HepG2 (cell line): ENCODE results near the gene CRYBA2. TPM values are rescaled to one million over a fixed set of nuclear protein-coding genes. Genes with fewer than 3 reads are reported as not detected.

ENCODE experiments used
- AGO1 ChIP-seq: fragments of 200-400 bp; formaldehyde crosslinking; IDR thresholded peaks from 2 replicates; pipeline ENCODE4 v1.6.1; 2017; ENCODE audit warnings: mild to moderate bottlenecking, low read depth, low read length, moderate library complexity; ENCODE audit not compliant: poor library complexity, severe bottlenecking
- CHCHD3 ChIP-seq: sonication (generic); formaldehyde crosslinking; IDR thresholded peaks from 2 replicates; pipeline ENCODE4 v1.8.0; 2022; ENCODE audit warnings: mild to moderate bottlenecking, missing genetic modification reagents, moderate library complexity
- FOXO1 ChIP-seq: sonication (generic); formaldehyde crosslinking; IDR thresholded peaks from 2 replicates; pipeline ENCODE4 v1.4.0; 2020; ENCODE audit warnings: missing genetic modification reagents
- NONO ChIP-seq, 2 experiments: fragments of 450-650 bp in 1 of 2; sonication (generic) in 1 of 2; formaldehyde crosslinking in 1 of 2; IDR thresholded peaks in 1 of 2; conservative IDR thresholded peaks in 1 of 2; 2 replicates each; pipeline versions ENCODE4 v1.6.1 to v1.8.0; 2017 to 2022; ENCODE audit warnings: mild to moderate bottlenecking in 1 of 2, missing genetic modification reagents in 1 of 2, moderate library complexity in 1 of 2
- RXRA ChIP-seq: sonication (generic); formaldehyde crosslinking; IDR thresholded peaks from 2 replicates; pipeline ENCODE4 v1.5.1; 2020; ENCODE audit warnings: missing genetic modification reagents
- SIX4 ChIP-seq: sonication (generic); formaldehyde crosslinking; IDR thresholded peaks from 2 replicates; pipeline ENCODE4 v1.4.0; 2020; ENCODE audit warnings: missing genetic modification reagents
- SUZ12 ChIP-seq: fragments of 150-350 bp; IDR thresholded peaks from 2 replicates; pipeline ENCODE4 v1.6.1; 2014; ENCODE audit warnings: low read depth, low read length
- THAP11 ChIP-seq: IDR thresholded peaks from 2 replicates; pipeline ENCODE4 v1.6.1; 2016; ENCODE audit warnings: missing biosample characterization, missing genetic modification reagents
- TOE1 ChIP-seq: sonication (generic); formaldehyde crosslinking; IDR thresholded peaks from 2 replicates; pipeline ENCODE4 v1.4.0; 2020; ENCODE audit warnings: mild to moderate bottlenecking, missing genetic modification reagents
- ZFY ChIP-seq: sonication (generic); formaldehyde crosslinking; IDR thresholded peaks from 2 replicates; pipeline ENCODE4 v1.4.0; 2020; ENCODE audit warnings: missing genetic modification reagents
- ZNF329 ChIP-seq: sonication (generic); formaldehyde crosslinking; IDR thresholded peaks from 2 replicates; pipeline ENCODE4 v1.9.0; 2021; ENCODE audit warnings: low read depth, mild to moderate bottlenecking, missing genetic modification reagents
- ZNF550 ChIP-seq: sonication (generic); formaldehyde crosslinking; IDR thresholded peaks from 2 replicates; pipeline ENCODE4 v1.4.0; 2020; ENCODE audit warnings: mild to moderate bottlenecking, missing genetic modification reagents, borderline replicate concordance
- ZNF781 ChIP-seq: sonication (generic); formaldehyde crosslinking; IDR thresholded peaks from 2 replicates; pipeline ENCODE4 v1.5.1; 2020; ENCODE audit warnings: borderline replicate concordance, mild to moderate bottlenecking, missing genetic modification reagents; ENCODE audit errors: not compliant biosample characterization
- polyA plus RNA-seq, 8 experiments: library from polyadenylated mRNA; depleted of rRNA in 3 of 8; stranded (reverse) in 7 of 8; unstranded in 1 of 8; fragments of >200 nt; fragmentation: Illumina TruSeq in 4 of 8; extraction: Trizol in 4 of 8; gene quantifications; 2 replicates each; pipeline versions ENCODE4 v1.2.1 to v1.2.3, GENCODE V29; 2011 to 2016; ENCODE audit warnings: low read depth in 4 of 8, missing spikeins in 1 of 8, mixed read lengths in 1 of 8; ENCODE audit not compliant: insufficient read depth in 1 of 8
- total RNA-seq, 5 experiments: library from RNA; depleted of rRNA; stranded (reverse); fragments of >200 nt; fragmentation: Illumina TruSeq; extraction: Trizol; gene quantifications; 2 replicates each; pipeline ENCODE4 v1.2.3, GENCODE V29; 2016; ENCODE audit warnings: low read depth in 1 of 5
- TF ChIP-seq, protein P1 (sequence below): sonication (generic); formaldehyde crosslinking; IDR thresholded peaks from 2 replicates; pipeline ENCODE4 v1.4.0; 2020; ENCODE audit warnings: missing genetic modification reagents
- TF ChIP-seq, protein P2 (sequence below): sonication (generic); formaldehyde crosslinking; IDR thresholded peaks from 2 replicates; pipeline ENCODE4 v1.8.1; 2023; ENCODE audit warnings: missing genetic modification reagents, inconsistent platforms, borderline replicate concordance
- TF ChIP-seq, protein P3 (sequence below): sonication (generic); formaldehyde crosslinking; conservative IDR thresholded peaks from 2 replicates; pipeline ENCODE4 v1.4.0; 2020; ENCODE audit warnings: missing genetic modification reagents
- TF ChIP-seq, protein P4 (sequence below): sonication (generic); formaldehyde crosslinking; IDR thresholded peaks from 2 replicates; pipeline ENCODE4 v1.5.1; 2020; ENCODE audit warnings: missing genetic modification reagents, mild to moderate bottlenecking, borderline replicate concordance

Gene CRYBA2
- total and polyA plus RNA-seq, 2 of the 13 experiments (the other 11 are each of a cell fraction or from before 2014, with no cell fraction given) = not detected

DNA sequence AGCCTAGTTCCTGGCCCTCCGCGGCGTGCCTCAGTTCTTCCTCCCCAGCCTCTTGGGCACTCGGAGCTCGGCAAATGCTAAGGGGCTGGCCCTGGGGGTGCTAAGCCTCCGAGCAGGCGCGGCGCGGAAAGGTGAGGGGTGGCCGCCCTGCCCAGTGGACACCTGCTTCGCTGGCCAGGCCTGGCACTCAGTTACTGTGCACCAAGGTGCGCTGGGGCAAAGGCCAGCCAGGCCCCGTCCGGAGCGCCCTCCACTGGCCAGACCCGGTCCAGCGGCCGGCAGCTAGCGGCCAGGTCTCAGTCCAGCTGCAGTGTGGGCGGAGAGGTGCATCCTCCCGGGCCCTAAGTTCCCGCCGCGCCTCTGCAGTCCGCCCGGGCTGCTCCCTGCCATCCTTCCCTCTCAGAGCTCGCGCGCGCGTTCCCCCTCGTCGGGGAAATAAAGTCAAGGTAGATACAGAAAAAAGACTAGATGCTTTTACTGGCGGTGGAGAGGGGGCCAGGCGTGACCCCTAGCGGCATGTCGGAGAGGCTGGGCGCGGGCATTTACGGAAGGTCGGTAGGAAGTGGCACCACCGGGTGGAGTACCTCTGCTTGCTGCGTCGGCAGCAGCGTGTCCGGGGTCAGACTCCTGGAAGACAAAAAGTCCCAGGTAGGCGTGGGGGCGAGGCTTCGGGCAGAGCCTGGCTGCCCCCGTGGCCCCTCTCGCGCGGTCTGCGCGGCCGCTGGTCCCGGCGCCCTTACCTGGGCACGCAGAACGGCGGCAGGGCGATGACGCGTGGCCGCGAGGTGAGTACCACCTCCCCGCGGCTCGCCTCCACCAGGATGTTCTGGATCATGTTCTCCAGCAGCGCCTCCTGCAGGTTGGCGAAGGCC, 9.4 kb upstream of the CRYBA2 start (continued):
- TF ChIP-seq, protein P1, sequence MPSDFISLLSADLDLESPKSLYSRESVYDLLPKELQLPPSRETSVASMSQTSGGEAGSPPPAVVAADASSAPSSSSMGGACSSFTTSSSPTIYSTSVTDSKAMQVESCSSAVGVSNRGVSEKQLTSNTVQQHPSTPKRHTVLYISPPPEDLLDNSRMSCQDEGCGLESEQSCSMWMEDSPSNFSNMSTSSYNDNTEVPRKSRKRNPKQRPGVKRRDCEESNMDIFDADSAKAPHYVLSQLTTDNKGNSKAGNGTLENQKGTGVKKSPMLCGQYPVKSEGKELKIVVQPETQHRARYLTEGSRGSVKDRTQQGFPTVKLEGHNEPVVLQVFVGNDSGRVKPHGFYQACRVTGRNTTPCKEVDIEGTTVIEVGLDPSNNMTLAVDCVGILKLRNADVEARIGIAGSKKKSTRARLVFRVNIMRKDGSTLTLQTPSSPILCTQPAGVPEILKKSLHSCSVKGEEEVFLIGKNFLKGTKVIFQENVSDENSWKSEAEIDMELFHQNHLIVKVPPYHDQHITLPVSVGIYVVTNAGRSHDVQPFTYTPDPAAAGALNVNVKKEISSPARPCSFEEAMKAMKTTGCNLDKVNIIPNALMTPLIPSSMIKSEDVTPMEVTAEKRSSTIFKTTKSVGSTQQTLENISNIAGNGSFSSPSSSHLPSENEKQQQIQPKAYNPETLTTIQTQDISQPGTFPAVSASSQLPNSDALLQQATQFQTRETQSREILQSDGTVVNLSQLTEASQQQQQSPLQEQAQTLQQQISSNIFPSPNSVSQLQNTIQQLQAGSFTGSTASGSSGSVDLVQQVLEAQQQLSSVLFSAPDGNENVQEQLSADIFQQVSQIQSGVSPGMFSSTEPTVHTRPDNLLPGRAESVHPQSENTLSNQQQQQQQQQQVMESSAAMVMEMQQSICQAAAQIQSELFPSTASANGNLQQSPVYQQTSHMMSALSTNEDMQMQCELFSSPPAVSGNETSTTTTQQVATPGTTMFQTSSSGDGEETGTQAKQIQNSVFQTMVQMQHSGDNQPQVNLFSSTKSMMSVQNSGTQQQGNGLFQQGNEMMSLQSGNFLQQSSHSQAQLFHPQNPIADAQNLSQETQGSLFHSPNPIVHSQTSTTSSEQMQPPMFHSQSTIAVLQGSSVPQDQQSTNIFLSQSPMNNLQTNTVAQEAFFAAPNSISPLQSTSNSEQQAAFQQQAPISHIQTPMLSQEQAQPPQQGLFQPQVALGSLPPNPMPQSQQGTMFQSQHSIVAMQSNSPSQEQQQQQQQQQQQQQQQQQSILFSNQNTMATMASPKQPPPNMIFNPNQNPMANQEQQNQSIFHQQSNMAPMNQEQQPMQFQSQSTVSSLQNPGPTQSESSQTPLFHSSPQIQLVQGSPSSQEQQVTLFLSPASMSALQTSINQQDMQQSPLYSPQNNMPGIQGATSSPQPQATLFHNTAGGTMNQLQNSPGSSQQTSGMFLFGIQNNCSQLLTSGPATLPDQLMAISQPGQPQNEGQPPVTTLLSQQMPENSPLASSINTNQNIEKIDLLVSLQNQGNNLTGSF (CRISPR knock-in tag) = peak; percentile 59; the same call in 1 of the 2 replicates
- TF ChIP-seq TOE1 (CRISPR knock-in tag) (no peak), NONO (IDR thresholded peaks at IDR 0.05) (no peak), NONO (CRISPR knock-in tag; conservative IDR thresholded peaks at IDR 0.05) (peak; percentile 40), CHCHD3 (CRISPR knock-in tag) (0 out of 2 replicates have a peak, but pooled peaks have one; percentile 45), ZNF550 (CRISPR knock-in tag) (0 out of 2 replicates have a peak, but pooled peaks have one; percentile 80), THAP11 (CRISPR knock-in tag) (no peak), AGO1 (peak; percentile 68), FOXO1 (CRISPR knock-in tag) (peak; percentile 43), SUZ12 (0 out of 2 replicates have a peak, but pooled peaks have one; percentile 9), ZNF329 (CRISPR knock-in tag) (peak; percentile 44; the same call in 1 of the 2 replicates), ZNF781 (CRISPR knock-in tag) (peak; percentile 36), RXRA (CRISPR knock-in tag) (no peak; the same call in none of the 2 replicates), ZFY (CRISPR knock-in tag) (peak; percentile 15), SIX4 (CRISPR knock-in tag) (no peak)
- TF ChIP-seq, protein P2, sequence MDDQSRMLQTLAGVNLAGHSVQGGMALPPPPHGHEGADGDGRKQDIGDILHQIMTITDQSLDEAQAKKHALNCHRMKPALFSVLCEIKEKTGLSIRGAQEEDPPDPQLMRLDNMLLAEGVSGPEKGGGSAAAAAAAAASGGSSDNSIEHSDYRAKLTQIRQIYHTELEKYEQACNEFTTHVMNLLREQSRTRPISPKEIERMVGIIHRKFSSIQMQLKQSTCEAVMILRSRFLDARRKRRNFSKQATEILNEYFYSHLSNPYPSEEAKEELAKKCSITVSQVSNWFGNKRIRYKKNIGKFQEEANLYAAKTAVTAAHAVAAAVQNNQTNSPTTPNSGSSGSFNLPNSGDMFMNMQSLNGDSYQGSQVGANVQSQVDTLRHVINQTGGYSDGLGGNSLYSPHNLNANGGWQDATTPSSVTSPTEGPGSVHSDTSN (CRISPR knock-in tag) = no peak
- TF ChIP-seq, protein P3, sequence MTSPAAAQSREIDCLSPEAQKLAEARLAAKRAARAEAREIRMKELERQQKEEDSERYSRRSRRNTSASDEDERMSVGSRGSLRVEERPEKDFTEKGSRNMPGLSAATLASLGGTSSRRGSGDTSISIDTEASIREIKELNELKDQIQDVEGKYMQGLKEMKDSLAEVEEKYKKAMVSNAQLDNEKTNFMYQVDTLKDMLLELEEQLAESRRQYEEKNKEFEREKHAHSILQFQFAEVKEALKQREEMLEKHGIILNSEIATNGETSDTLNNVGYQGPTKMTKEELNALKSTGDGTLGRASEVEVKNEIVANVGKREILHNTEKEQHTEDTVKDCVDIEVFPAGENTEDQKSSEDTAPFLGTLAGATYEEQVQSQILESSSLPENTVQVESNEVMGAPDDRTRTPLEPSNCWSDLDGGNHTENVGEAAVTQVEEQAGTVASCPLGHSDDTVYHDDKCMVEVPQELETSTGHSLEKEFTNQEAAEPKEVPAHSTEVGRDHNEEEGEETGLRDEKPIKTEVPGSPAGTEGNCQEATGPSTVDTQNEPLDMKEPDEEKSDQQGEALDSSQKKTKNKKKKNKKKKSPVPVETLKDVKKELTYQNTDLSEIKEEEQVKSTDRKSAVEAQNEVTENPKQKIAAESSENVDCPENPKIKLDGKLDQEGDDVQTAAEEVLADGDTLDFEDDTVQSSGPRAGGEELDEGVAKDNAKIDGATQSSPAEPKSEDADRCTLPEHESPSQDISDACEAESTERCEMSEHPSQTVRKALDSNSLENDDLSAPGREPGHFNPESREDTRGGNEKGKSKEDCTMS = no peak
- TF ChIP-seq, protein P4, sequence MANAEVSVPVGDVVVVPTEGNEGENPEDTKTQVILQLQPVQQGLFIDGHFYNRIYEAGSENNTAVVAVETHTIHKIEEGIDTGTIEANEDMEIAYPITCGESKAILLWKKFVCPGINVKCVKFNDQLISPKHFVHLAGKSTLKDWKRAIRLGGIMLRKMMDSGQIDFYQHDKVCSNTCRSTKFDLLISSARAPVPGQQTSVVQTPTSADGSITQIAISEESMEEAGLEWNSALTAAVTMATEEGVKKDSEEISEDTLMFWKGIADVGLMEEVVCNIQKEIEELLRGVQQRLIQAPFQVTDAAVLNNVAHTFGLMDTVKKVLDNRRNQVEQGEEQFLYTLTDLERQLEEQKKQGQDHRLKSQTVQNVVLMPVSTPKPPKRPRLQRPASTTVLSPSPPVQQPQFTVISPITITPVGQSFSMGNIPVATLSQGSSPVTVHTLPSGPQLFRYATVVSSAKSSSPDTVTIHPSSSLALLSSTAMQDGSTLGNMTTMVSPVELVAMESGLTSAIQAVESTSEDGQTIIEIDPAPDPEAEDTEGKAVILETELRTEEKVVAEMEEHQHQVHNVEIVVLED = no peak
